Stimulated activated CD4-positive, alpha-beta T cell treated with anti-CD3 and anti-CD28 coated beads, Interleukin-2, amount 100 ng/mL, for 24 hours (primary cell): ENCODE data around the gene ADIPOR2.
"Not testable (repeated sequence)": the region's sequence is repeated elsewhere in the genome, so short reads cannot be mapped to it uniquely, and the experiment has no call there.

ENCODE experiments used
- DNase-seq, 2 donors: peaks; one replicate each; pipeline ENCODE4 v3.0.0-alpha.2; 2020

ADIPOR2 gene

DNA sequence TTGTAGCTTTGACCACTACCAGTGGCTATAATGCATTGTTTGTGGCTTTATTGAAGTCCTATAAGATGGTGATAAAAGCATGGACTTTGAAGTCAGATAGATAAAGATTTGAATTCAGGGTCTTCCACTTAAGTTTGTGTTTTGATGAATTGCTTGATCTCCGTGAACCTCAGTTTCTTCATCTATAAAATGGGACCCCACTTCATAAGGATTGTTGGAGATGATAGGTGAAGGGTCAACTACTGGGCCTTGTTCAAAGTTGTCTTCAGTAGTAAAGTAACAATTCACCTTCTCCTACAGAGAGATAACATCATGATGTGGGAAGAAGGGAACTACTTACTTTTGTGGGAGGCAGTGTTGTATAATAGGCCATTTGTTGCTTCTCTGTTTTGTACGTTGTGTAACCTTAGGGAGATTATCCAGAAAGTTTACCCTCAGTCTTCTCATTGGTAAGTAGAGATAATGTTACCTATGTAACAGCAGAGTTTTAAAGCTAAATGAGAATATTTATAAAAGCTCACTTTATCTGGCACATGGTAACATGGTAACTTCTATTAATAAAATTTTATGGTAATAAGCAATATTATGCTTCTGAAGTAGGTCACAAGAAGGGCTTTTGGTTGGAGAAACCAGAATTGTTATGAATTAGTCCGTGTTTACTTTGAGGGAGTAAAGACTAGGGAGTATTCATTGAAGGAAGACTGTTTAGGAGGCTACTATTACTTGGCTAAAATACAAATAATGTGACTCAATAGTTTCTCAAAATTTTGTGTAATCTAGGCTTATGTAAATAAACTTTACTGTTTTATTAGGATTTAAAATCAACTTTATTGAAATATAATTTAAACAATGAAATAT, 15.1 kb downstream of the ADIPOR2 start:
- no peak for DNase-seq

DNA sequence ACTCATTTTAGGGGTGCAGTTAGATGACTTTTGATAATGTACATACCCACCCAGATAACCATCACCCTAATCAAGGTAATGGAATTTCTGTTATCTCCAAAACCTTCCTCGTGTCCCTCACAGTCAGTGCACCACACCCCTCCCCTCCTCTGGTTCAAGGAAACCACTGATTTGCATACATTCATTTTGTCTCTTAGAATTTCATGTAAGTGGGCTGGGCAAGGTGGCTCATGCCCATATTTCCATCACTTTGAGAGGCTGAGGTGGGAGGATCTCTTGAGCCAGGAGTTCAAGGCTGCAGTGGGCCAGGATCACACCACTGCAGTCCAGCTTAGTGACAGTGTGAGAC, 15.7 kb downstream of the ADIPOR2 start:
- no peak for DNase-seq

DNA sequence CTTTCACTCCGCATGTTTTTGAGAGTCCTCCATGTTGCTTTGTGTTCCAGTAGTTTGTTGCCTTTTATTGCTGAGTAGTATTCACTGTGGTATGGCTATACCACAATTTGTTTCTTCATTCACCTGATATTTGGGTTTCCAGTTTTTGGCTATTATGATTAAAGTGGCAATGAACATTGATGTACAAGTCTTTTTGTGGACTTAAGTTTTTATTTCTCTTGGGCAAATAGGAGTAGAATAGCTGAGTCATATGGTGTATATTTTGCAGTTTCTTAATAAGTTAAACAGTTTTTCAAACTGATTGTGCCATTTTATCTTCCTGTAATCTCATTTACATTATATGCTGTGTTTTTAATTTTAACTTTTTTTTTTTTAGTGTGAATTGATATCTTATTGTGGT, 16.2 kb downstream of the ADIPOR2 start:
- no peak for DNase-seq

DNA sequence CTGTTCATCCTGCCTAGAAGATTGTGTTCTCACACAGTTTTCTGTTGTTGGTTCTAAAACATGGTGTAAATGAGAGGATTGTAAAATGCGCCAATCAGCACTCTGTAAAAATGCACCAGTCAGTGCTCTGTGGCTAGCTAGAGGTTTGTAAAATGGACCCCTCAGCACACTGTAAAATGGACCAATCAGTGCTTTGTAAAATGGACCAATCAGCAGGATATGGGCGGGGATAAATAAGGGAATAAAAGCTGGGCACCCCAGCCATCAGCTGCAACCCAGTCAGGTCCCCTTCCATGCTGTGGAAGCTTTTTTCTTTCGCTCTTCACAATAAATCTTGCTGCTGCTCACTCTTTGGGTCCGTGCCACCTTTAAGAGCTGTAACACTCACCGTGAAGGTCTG, 19.1 kb downstream of the ADIPOR2 start:
- DNase-seq = not testable (repeated sequence)

DNA sequence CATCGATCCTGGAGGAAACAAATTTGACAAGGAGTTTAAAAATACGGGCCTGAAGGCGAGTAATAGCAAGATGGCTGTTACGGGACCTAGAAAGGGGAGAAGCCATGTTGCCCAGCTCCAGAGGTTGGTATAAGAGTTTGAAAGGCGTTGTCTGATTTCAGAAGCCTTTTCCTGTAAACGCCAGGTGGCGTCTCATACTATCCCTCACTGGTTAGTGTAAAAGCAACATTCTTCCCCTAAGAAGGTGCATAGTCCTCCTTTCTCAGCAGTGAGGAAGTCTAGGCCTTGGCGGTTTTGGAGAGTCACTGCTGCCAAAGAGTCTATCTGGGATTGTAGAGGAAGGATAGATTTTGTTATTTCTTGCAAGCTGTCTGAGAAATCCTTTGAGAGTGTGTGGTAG, 20.0 kb downstream of the ADIPOR2 start:
- DNase-seq = not testable (repeated sequence)

DNA sequence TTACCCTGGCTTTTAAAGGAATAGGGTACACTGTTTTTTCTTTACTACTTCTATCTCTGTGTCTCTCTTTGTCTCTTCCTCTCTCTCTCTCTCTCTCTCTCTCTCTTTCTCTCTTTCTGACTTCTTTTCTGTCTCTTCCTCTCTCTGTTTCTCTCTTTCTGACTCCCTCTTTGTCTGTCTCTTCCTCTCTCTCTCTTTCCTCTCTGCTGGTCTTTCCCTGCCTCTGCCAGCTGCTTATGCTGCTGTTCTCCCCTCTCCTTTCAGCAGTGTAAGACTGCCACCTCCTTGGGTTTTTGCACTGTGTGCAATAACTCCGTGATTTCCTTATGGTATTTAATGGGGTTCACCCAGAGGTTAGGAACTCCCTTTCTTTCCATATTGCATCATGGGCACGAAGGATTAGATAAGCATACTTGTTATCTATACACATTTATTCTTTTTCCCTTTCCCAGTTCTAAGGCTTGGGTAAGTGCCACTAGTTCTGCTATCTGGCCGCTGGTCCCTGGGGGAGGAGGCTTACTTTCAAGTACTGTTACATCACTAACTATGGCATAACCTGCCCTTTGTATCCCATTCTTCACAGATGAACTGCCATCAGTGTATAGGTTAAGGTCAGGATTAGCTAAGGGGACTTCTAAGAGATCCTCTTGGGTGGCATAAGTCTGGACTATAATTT, 20.8 kb downstream of the ADIPOR2 start:
- not testable (repeated sequence) for DNase-seq

DNA sequence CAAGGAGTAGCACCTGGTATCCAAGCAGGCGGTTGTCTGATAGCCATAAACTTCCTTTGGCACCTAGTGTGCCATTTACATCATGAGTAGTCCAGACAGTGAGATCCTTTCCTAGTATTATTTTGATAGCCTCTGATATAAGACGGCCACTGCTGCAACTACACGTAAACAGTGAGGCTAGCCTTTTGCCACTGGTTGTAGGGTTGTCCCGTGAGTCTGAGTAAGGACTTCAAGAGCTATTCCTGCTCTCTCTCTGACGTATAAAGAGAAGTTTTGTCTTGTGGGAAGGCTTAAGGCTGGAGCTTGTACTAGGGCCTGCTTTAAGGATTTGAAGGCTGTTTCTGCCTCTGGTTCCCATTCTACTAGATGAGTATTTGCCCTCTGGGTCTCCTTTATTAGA, 21.4 kb downstream of the ADIPOR2 start:
- DNase-seq = not testable (repeated sequence)

DNA sequence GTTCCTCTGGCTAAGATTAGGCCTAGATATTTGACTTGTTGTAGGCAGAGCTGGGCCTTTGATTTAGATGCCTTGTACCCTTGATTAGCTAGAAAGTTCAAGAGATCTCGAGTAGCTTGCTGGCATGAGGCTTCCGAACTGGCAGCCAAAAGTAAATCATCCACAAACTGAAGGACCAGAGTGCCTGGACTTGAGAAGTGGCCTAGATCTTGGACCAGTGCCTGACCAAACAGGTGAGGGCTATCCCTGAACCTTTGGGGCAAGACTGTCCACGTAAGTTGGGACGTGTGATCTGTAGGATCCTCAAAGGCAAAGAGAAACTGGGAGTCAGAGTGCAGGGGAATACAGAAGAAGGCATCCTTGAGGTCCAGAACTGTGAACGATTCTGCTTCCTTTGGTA, 22.0 kb downstream of the ADIPOR2 start:
- not testable (repeated sequence) for DNase-seq

DNA sequence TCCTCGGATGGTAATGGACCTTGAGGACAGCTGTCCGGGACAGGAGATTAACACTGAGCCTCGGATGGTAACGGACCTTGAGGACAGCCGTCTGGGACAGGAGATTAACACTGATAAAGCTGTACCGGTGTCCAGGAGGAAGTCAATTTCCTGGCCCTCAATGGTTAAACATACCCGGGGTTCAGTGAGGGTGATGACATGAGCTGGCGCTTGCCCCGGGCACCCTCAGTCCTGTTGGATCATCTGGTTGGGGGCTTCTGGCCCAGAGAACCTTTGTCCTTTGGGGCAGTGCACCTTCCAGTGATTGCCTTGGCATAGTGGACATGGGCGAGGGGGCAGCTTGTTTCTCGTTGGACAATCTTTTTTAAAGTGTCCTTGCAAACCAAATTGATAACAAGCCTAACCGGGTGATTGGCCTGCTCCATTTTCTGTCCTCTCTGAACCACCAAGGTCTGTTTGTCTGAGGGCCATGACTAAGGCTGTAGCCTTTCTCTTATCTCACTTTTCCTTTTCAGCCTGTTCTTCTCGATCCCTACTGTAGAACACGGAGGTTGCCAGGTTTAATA, 23.0 kb downstream of the ADIPOR2 start:
- DNase-seq = not testable (repeated sequence)

DNA sequence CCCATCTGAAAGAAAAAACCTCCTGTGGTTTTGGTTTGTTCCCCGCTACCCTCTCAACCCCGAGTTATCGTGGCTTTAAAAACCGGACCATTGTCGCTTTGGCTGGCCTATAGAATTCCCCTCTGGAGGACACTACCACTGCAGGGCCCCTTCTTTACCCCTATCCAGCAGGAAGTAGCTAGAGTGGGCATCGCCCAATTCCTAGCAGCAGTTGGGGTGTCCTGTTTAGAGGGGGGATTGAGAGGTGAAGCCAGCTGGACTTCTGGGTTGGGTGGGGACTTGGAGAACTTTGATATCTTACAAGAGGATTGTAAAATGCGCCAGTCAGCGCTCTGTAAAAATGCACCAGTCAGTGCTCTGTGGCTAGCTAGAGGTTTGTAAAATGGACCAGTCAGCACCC, 24.6 kb downstream of the ADIPOR2 start:
- DNase-seq = not testable (repeated sequence)

DNA sequence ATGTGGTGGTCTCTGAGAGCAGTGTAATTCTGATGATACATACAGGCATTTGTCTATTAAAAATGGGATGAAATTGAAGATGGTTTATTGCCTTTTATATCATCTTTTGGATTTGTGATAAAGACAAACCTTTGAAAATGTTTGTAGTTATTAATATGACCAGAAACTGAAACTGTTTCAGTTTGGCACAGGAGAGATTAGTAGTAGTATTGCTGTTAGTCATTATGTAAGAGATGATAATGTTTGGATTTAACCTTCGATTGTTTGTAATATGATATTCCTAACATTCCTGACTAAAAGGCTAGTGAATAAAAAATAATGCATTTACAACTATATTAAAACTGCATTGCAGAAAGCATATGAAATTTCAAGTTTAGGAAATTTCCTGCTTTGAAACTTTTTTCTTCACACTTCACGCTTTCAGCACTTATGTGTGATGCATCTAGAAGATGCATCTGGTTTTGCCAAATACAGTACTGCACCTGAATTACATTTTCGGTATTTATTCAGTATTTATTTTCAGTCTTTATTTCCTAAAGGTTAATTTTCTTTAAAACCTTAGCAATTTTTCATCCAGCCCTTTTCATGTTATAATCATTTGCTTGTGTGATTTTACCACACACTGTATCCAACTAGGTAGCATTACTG, 25.5 kb downstream of the ADIPOR2 start:
- no peak for DNase-seq

DNA sequence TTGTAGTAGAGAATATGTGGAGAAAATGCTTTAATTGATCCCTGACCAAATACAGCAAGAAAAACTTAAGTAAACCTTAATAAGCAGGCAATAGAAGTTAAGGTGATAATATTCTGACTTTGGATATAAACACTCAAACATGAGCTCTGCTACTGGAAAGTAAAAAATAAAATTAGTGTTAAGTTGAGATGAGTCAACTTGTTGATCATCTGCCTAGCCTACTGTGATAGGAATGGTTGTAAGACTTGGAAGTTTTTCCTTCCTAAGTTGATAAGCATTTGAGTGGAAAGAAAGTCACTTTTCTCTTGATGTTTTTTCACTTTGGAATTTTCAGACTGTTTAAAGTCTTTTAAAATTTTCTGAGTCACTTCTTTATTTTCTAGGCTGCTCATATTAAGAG, 26.0 kb downstream of the ADIPOR2 start:
- no peak for DNase-seq

DNA sequence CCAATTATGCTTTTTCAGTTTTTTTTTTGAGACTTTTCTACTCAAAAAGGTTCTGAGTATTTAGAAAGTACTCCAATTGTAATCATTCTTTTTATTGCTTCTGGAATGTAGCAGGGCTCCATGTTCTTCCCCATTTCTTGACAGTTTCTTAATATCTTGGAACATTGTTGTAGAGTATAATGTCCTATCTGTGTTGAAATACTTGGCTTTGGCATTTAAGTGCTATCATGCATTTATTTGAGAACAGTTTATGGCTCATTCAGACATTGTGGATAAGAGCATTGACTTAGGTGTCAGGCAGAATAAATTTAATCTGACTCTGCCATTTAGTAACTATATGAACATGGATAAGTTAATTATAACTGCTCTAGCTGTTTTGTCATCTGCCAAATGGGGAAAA, 28.3 kb downstream of the ADIPOR2 start:
- DNase-seq = no peak

DNA sequence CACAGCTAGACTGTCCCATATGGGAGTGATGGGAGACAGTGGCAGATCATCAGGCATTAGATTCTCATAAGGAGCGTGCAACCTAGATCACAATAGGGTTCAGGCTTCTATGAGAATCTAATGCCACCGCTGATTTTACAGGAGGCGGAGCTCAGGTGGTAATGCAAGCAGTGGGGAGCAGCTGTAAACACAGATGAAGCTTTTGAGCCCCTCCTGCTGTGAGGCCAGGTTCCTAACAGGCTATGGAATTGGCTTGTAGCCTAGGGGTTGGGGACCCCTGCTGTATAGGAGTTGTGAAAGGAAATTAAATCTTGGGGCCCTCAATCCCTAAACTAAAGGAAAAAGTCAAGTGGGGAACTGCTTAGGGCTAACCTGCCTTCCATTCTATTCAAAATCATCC, 29.6 kb downstream of the ADIPOR2 start:
- DNase-seq = no peak

DNA sequence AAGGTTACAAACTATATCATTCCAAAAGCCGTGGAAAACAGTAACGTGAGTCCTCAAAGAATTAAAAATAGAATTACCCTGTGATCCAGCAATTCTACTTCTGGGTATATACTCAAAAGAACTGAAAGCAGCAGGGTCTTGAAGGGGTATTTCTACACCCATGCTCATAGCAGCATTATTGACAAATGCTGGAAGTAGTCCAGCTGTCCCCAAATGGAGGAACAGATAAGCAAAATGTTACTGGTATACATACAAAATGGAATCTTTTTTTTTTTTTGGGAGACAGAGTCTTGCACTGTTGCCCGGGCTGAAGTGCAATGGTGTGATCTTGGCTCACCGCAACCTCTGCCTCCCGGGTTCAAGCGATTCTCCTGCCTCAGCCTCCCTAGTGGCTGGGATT, 32.9 kb downstream of the ADIPOR2 start:
- no peak for DNase-seq

DNA sequence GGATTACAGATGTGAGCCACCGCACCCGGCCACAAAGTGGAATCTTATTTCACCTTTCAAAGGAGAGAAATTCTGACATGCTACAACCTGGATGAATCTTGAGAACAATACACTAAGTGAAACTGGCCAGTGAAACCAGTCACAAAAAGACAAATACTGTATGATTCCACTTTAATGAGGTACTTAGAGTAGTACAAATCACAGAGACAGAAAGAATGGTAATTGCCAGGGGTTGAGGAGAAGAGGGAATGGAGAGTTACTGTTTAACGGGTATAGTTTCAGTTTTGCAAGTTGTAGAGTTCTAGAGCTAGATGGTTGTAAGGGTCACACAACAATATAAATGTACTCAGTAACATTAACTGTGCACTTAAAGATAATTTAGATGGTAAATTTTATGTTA, 33.4 kb downstream of the ADIPOR2 start:
- no peak for DNase-seq

DNA sequence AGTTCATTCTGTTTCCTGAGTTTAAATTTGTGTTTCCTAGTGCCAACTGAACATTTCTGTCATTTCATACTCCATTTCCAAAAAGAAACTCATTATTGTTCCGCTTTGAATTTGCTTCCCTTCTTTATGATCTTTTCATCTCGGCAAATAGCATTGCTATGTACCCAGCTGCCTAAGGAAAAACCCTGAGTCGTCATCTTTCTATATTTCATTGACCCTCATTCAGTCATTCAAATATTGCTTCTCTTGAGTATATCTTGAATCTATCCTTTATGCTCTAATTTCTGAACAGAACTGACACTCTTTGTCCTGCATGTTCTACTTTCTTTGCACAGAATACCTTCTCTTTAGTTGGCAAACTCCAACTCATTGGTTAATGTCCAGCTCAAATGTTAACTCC, 35.9 kb downstream of the ADIPOR2 start:
- no peak for DNase-seq

DNA sequence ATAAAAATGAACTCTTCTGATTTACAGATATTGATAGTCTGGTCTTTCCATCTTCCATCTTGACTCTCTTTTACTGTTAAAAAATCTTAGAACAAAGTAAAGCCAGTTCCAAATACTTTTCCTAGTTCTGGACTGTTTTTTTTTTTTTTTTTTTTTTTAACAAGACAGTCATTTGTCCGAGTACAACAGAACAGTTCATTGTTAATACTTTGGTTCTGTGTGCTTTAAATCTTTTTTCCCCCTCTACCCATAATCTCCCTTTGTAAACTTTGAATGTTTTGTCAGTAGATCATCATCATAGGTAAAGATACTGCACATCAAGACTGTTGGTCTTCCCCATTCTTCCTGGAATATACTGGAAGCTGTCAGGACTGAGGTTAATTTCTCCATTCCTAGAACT, 38.0 kb downstream of the ADIPOR2 start:
- no peak for DNase-seq

DNA sequence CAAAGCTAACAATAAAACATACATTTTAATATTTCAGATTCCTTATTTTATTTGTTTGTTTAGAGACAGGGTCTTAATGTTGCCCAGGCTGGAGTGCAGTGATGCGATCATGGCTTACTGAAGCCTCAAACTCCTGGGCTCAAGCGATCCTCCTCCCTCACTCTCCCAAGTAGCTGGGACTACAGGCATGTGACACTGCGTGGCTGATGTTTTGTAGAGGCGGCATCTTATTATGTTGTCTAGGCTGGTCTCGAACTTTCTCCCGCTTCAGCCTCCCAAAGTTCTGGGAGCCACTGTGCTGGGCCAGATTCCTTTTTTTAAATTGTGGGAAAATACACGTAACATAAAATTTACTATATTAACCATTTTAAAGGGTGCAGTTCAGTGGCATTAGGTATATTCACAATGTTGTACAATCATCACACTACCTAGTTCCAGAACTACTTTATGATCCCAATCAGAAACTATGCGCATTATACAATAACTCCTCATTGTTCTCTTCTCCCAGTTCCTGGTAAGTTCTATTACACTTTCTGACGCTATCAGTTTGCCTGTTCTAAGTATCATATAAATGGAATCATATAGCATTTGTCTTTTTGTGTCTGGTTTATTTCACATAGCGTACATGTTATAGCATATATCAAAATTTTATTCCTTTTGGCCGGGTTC, 40.3 kb downstream of the ADIPOR2 start:
- no peak for DNase-seq

DNA sequence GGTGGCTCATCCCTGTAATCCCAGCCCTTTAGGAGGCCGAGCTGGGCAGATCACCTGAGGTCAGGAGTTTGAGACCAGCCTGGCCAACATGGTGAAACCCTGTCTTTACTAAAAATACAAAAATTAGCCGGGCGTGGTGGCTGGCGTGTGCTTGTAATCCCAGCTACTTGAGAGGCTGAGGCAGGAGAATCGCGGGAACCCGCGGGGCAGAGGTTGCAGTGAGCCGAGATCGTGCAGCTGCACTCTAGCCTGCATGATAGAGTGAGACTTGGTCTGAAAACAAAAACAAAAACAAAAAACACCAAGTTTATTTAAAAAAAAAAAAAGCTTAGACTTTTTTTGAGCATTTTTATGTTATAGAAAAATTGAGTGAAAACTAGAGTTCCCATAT, 40.8 kb downstream of the ADIPOR2 start:
- not testable (repeated sequence) for DNase-seq

DNA sequence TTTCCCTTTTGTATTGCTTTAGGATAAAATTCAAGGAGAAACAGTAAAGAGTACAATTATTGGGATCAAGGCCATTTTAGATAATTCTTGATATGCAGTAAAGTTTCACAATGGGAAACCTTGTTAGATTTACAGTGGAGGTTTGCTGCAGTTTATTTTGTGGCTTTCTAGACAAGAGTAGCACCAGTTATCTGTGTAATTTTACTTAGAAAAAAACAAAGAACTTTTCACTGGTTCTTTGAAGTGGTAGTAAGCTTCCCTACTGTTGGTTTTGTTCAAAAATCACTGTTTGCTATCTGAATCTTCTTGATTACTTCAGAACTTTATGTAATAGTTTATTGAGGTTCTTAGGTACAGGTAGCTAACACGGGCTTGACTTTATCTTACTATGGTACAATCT, 42.0 kb downstream of the ADIPOR2 start:
- DNase-seq = no peak

DNA sequence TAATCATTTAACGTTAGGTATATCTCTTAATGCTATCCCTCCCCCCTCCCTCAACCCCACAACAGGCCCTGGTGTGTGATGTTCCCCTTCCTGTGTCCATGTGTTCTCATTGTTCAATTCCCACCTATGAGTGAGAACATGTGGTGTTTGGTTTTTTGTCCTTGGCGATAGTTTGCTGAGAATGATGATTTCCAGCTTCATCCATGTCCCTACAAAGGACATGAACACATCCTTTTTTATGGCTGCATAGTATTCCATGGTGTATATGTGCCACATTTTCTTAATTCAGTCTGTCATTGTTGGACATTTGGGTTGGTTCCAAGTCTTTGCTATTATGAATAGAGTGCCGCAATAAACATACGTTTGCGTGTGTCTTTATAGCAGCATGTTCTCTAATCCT, 42.8 kb downstream of the ADIPOR2 start:
- not testable (repeated sequence) for DNase-seq

DNA sequence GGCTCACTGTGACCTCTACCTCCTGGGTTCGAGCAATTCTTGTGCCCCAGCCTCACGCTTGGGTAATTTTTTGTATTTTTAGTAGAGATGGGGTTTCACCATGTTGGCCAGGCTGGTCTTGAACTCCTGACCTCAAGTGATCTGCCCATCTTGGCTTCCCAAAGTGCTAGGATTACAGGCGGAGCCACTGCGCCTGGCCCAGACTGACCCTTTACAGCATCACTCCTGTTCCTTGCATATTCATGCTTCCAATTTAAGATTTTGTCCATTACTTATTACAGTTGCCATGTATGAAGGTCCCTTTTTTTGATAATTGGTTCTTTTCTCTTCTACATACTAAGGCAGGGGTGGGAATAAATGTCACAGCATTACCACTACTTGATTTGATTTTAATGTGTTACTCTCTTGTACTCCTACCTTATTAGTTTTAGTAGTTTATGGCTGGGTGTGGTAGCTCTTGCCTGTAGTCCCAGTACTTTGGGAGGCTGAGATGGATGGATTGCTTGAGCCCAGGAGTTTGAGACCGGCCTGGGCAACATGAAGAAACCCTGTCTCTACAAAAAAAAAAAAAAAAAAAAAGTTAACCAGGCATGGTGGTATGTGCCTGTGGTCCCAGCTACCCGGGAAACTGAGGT, 46.9 kb downstream of the ADIPOR2 start:
- no peak for DNase-seq
